H9 (cell line): ENCODE measurements around the gene NCS1. TPM values are rescaled to one million over a fixed set of nuclear protein-coding genes. Genes with fewer than 3 reads are reported as not detected.

ENCODE experiments used
- DNase-seq: peaks from one replicate; pipeline ENCODE4 v3.0.0-alpha.2; 2017
- H2AFZ ChIP-seq: one replicate; pipeline ENCODE4 v1.6.1; 2013; ENCODE audit warnings: mild to moderate bottlenecking, low read length, control low read depth, moderate library complexity
- H2AK5ac ChIP-seq: 2 replicates; pipeline ENCODE4 v1.6.1; 2013; ENCODE audit warnings: low read length, control low read depth, mixed read lengths; ENCODE audit not compliant: insufficient read length
- H2BK120ac ChIP-seq: one replicate; pipeline ENCODE4 v1.6.1; 2013; ENCODE audit warnings: low read depth, mild to moderate bottlenecking, low read length, control low read depth, inconsistent platforms; ENCODE audit not compliant: poor library complexity, severe bottlenecking
- H2BK12ac ChIP-seq: 2 replicates; pipeline ENCODE4 v1.6.1; 2013; ENCODE audit warnings: low read length, control low read depth, mixed read lengths, low read depth; ENCODE audit not compliant: insufficient read length
- H2BK15ac ChIP-seq: 2 replicates; pipeline ENCODE4 v1.6.1; 2013; ENCODE audit warnings: low read depth, low read length, control low read depth
- H2BK20ac ChIP-seq: one replicate; pipeline ENCODE4 v1.6.1; 2013; ENCODE audit warnings: low read depth, mild to moderate bottlenecking, low read length, control low read depth, inconsistent platforms; ENCODE audit not compliant: poor library complexity, severe bottlenecking
- H2BK5ac ChIP-seq: 2 replicates; pipeline ENCODE4 v1.6.1; 2013; ENCODE audit warnings: low read length, control low read depth, mixed read lengths; ENCODE audit not compliant: insufficient read length
- H3K14ac ChIP-seq: 2 replicates; pipeline ENCODE4 v1.6.1; 2013; ENCODE audit warnings: low read length, control low read depth; ENCODE audit not compliant: insufficient read depth
- H3K18ac ChIP-seq: 2 replicates; pipeline ENCODE4 v1.6.1; 2013; ENCODE audit warnings: low read depth, mild to moderate bottlenecking, mixed read lengths, low read length, control low read depth; ENCODE audit not compliant: insufficient read length
- H3K23ac ChIP-seq: 2 replicates; pipeline ENCODE4 v1.6.1; 2013; ENCODE audit warnings: low read length, control low read depth, mixed read lengths, low read depth; ENCODE audit not compliant: insufficient read length
- H3K23me2 ChIP-seq: 2 replicates; pipeline ENCODE4 v1.6.1; 2013; ENCODE audit warnings: low read depth, mild to moderate bottlenecking, mixed read lengths, low read length, control low read depth; ENCODE audit not compliant: insufficient read length, poor library complexity, severe bottlenecking
- H3K27ac ChIP-seq: 2 replicates; pipeline ENCODE4 v1.5.1; 2013; ENCODE audit warnings: low read length, control low read depth, mixed read lengths, low read depth; ENCODE audit not compliant: insufficient read length
- H3K27me3 ChIP-seq: 2 replicates; pipeline ENCODE4 v1.6.1; 2013; ENCODE audit warnings: low read length, control low read depth, inconsistent platforms; ENCODE audit not compliant: insufficient read depth
- H3K4ac ChIP-seq: 2 replicates; pipeline ENCODE4 v1.6.1; 2013; ENCODE audit warnings: low read depth, mild to moderate bottlenecking, control low read depth, inconsistent platforms, low read length, moderate library complexity
- H3K4me1 ChIP-seq: 2 replicates; pipeline ENCODE4 v1.6.1; 2013; ENCODE audit warnings: low read length, control low read depth, inconsistent platforms; ENCODE audit not compliant: insufficient read depth
- H3K4me2 ChIP-seq: 2 replicates; pipeline ENCODE4 v1.6.1; 2013; ENCODE audit warnings: low read length, control low read depth, mixed read lengths; ENCODE audit not compliant: insufficient read length, insufficient read depth
- H3K56ac ChIP-seq: 2 replicates; pipeline ENCODE4 v1.6.1; 2013; ENCODE audit warnings: low read depth, mild to moderate bottlenecking, mixed read lengths, low read length, control low read depth; ENCODE audit not compliant: insufficient read length
- H3K79me1 ChIP-seq: 2 replicates; pipeline ENCODE4 v1.6.1; 2013; ENCODE audit warnings: low read depth, mild to moderate bottlenecking, moderate library complexity, low read length, control low read depth, inconsistent platforms; ENCODE audit not compliant: insufficient read depth, poor library complexity, severe bottlenecking
- H3K79me2 ChIP-seq: 2 replicates; pipeline ENCODE4 v1.6.1; 2013; ENCODE audit warnings: low read length, control low read depth, inconsistent platforms; ENCODE audit not compliant: insufficient read depth
- H3K9ac ChIP-seq: 2 replicates; pipeline ENCODE4 v1.6.1; 2013; ENCODE audit warnings: low read length, control low read depth, mixed read lengths; ENCODE audit not compliant: insufficient read length; ENCODE audit errors: extremely low read depth
- H3K9me3 ChIP-seq: one replicate; pipeline ENCODE4 v1.6.1; 2013; ENCODE audit warnings: low read depth, low read length, inconsistent platforms; ENCODE audit not compliant: control insufficient read depth
- H3T11ph ChIP-seq: one replicate; pipeline ENCODE4 v1.6.1; 2013; ENCODE audit warnings: mild to moderate bottlenecking, low read length, control low read depth, inconsistent platforms
- H4K20me1 ChIP-seq: one replicate; pipeline ENCODE4 v1.6.1; 2013; ENCODE audit not compliant: control insufficient read depth, insufficient read length, insufficient read depth
- H4K5ac ChIP-seq: 2 replicates; pipeline ENCODE4 v1.6.1; 2013; ENCODE audit warnings: low read depth, mild to moderate bottlenecking, mixed read lengths, low read length, control low read depth; ENCODE audit not compliant: insufficient read length
- H4K8ac ChIP-seq: replicated peaks from 2 replicates; pipeline ENCODE4 v1.6.1; 2013; ENCODE audit warnings: low read length, control low read depth, mixed read lengths, low read depth; ENCODE audit not compliant: insufficient read length
- H4K91ac ChIP-seq: 2 replicates; pipeline ENCODE4 v1.6.1; 2013; ENCODE audit warnings: low read depth, mild to moderate bottlenecking, moderate library complexity, mixed read lengths, low read length, control low read depth; ENCODE audit not compliant: insufficient read length
- H3K27ac Mint-ChIP-seq, 3 experiments: 2 replicates in 2 of 3; 3 replicates in 1 of 3; pipeline ENCODE4 v1.8.0; 2020 to 2021; ENCODE audit warnings: mixed read lengths in 3 of 3, mild to moderate bottlenecking in 1 of 3, moderate library complexity in 1 of 3
- H3K27me3 Mint-ChIP-seq: 2 replicates; pipeline ENCODE4 v1.8.0; 2021; ENCODE audit warnings: low read depth, mild to moderate bottlenecking, moderate library complexity, mixed read lengths
- H3K36me3 Mint-ChIP-seq, 3 experiments: 2 replicates in 2 of 3; 3 replicates in 1 of 3; pipeline ENCODE4 v1.8.0; 2020 to 2021; ENCODE audit warnings: low read depth in 3 of 3, mixed read lengths in 3 of 3; ENCODE audit not compliant: insufficient read depth in 1 of 3
- H3K4me1 Mint-ChIP-seq, 2 experiments: 2 replicates each; pipeline ENCODE4 v1.8.0; 2020; ENCODE audit warnings: mixed read lengths in 2 of 2
- H3K4me3 Mint-ChIP-seq, 2 experiments: 2 replicates in 1 of 2; 3 replicates in 1 of 2; pipeline ENCODE4 v1.8.0; 2020 to 2021; ENCODE audit warnings: mild to moderate bottlenecking in 2 of 2, mixed read lengths in 2 of 2, moderate library complexity in 1 of 2
- H3K9me3 Mint-ChIP-seq, 2 experiments: 2 replicates in 1 of 2; 3 replicates in 1 of 2; pipeline ENCODE4 v1.8.0; 2020; ENCODE audit warnings: mild to moderate bottlenecking in 2 of 2, mixed read lengths in 2 of 2, moderate library complexity in 1 of 2
- WGBS: extraction: QIAGEN DNeasy Blood & Tissue Kit; methylation state at CpG from one replicate; pipeline ENCODE4 v1.1.7; 2013; ENCODE audit warnings: missing lambda C conversion rate, low lambda C conversion rate, mixed read lengths; ENCODE audit not compliant: insufficient read length; ENCODE audit errors: extremely low coverage; 5-methylcytosine and 5-hydroxymethylcytosine counted together
- total RNA-seq: library from RNA; stranded (reverse); gene quantifications from 2 replicates; pipeline ENCODE4 v1.2.1, GENCODE V29; 2021
- TF ChIP-seq, protein P1 (sequence below): fragments of 200-600 bp; sonication (generic); conservative IDR thresholded peaks from 3 replicates; pipeline ENCODE4 v1.8.0; 2021; ENCODE audit warnings: antibody characterized with exemption, mild to moderate bottlenecking

The NCS1 gene
- total RNA-seq, 1 experiment from 2014 or later = 38.1 TPM

DNA sequence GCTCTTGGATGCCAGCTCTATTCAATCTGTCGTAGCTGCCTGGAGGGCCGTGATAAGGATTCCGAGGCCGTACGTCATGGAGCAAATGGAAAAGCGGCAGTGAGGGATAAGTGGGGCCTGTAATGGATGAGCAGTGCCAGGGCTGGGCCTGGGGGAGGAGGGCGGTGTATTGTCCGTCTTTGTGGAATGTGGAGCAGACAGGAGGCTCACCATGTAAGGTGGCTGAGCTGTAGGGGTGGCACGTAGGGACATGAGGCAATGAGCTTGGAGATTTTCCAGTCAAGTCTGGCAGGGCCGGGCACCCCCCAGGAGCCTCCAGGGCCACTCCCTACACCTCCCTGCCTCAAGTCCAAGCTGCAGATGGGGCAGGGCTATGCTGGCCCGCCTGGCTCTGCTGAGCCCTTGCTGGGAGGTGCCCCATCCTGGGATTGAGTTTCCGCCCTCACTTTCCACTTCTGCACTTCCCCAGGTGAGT lies 29.2 kb downstream of the NCS1 start:
- no peak overlapping the region for H4K91ac ChIP-seq
- H3K9me3 ChIP-seq = no peaks in the 10 kb centered on the region
- H2AK5ac ChIP-seq = no peak overlapping the region
- H3K18ac ChIP-seq = no peak overlapping the region
- no peak overlapping the region for H3K27ac ChIP-seq
- no peak overlapping the region for H3K4ac ChIP-seq
- no peak overlapping the region for H4K8ac ChIP-seq
- no peaks in the 10 kb centered on the region for H3K23me2 ChIP-seq
- H3K27me3 ChIP-seq = no peaks in the 10 kb centered on the region
- H2BK120ac ChIP-seq = no peak overlapping the region
- no peaks in the 10 kb centered on the region for H3K79me2 ChIP-seq
- Mint-ChIP-seq H3K4me1 (peaks cover 10 to 13% of the 10 kb centered on the region in 2 experiments), H3K4me3 (no peak overlapping the region), H3K36me3 (peaks cover 0 to 2% (median 0%) of the 10 kb centered on the region in 3 experiments; a peak in 2 of 7 replicates), H3K27ac (peak overlapping the region in 2 of 3 experiments; percentile 80 to 95; a peak in 6 of 7 replicates), H3K27me3 (no peaks in the 10 kb centered on the region; the same call in none of the 2 replicates), H3K9me3 (no peaks in the 10 kb centered on the region)
- no peak overlapping the region for H2AFZ ChIP-seq
- TF ChIP-seq, protein P1, sequence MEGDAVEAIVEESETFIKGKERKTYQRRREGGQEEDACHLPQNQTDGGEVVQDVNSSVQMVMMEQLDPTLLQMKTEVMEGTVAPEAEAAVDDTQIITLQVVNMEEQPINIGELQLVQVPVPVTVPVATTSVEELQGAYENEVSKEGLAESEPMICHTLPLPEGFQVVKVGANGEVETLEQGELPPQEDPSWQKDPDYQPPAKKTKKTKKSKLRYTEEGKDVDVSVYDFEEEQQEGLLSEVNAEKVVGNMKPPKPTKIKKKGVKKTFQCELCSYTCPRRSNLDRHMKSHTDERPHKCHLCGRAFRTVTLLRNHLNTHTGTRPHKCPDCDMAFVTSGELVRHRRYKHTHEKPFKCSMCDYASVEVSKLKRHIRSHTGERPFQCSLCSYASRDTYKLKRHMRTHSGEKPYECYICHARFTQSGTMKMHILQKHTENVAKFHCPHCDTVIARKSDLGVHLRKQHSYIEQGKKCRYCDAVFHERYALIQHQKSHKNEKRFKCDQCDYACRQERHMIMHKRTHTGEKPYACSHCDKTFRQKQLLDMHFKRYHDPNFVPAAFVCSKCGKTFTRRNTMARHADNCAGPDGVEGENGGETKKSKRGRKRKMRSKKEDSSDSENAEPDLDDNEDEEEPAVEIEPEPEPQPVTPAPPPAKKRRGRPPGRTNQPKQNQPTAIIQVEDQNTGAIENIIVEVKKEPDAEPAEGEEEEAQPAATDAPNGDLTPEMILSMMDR = no peak
- H3T11ph ChIP-seq = no peak overlapping the region
- DNase-seq = no peak
- no peak overlapping the region; the same call in 1 of the 2 replicates for H3K14ac ChIP-seq
- no peak overlapping the region for H3K56ac ChIP-seq
- no peak overlapping the region for H3K23ac ChIP-seq
- H3K9ac ChIP-seq = no peak overlapping the region
- no peak overlapping the region for H2BK12ac ChIP-seq
- no peak overlapping the region for H3K4me2 ChIP-seq
- H3K4me1 ChIP-seq = no peaks in the 10 kb centered on the region
- H2BK20ac ChIP-seq = no peak overlapping the region
- H4K20me1 ChIP-seq = no peaks in the 10 kb centered on the region
- no peak overlapping the region for H2BK5ac ChIP-seq
- no peak overlapping the region for H2BK15ac ChIP-seq
- WGBS = no CpG with 5 or more reads among the region's 12 CpGs
- no peaks in the 10 kb centered on the region for H3K79me1 ChIP-seq
- no peak overlapping the region for H4K5ac ChIP-seq
